ENCODE measurements around the gene FMN2. TPM values are rescaled to one million over a fixed set of nuclear protein-coding genes. Genes with fewer than 3 reads are reported as not detected.

FMN2 gene
- total and polyA plus RNA-seq, 2 donors (not counting 1 experiment from before 2014, with no cell fraction given), result 8.0 to 13.7 TPM

- Histone ChIP-seq H4K20me1 (ENCODE audit: control insufficient read depth, extremely low read depth, insufficient read depth, low read length) (no peaks in the 10 kb centered on the region), H3K27me3 (ENCODE audit: control insufficient read depth, insufficient read depth, low read length) (no peaks in the 10 kb centered on the region), H3K4me2 (ENCODE audit: extremely low read depth, insufficient read depth, low read length) (no peak overlapping the region), H3K9me3 (ENCODE audit: control insufficient read depth, insufficient read depth, low read depth, low read length) (no peaks in the 10 kb centered on the region), H2AFZ (ENCODE audit: low read length) (no peak overlapping the region), H3K9ac (ENCODE audit: insufficient read depth, low read length) (no peak overlapping the region), H3K79me2 (ENCODE audit: control insufficient read depth, insufficient read depth, low read length) (no peaks in the 10 kb centered on the region), H3K4me3 (replicated peaks in 1 of 4; ENCODE audit: control extremely low read depth in 1 of 4, insufficient read depth in 1 of 4, low read depth in 3 of 4, low read length in 4 of 4) (no peak overlapping the region), H3K36me3 (ENCODE audit: control insufficient read depth, insufficient read depth, low read length) (no peaks in the 10 kb centered on the region), H3K27ac (ENCODE audit: insufficient read depth, low read length) (no peak overlapping the region), H3K4me1 (ENCODE audit: control insufficient read depth, extremely low read depth, insufficient read depth, low read length) (no peaks in the 10 kb centered on the region)
- TF ChIP-seq, protein P1, sequence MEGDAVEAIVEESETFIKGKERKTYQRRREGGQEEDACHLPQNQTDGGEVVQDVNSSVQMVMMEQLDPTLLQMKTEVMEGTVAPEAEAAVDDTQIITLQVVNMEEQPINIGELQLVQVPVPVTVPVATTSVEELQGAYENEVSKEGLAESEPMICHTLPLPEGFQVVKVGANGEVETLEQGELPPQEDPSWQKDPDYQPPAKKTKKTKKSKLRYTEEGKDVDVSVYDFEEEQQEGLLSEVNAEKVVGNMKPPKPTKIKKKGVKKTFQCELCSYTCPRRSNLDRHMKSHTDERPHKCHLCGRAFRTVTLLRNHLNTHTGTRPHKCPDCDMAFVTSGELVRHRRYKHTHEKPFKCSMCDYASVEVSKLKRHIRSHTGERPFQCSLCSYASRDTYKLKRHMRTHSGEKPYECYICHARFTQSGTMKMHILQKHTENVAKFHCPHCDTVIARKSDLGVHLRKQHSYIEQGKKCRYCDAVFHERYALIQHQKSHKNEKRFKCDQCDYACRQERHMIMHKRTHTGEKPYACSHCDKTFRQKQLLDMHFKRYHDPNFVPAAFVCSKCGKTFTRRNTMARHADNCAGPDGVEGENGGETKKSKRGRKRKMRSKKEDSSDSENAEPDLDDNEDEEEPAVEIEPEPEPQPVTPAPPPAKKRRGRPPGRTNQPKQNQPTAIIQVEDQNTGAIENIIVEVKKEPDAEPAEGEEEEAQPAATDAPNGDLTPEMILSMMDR (conservative IDR thresholded peaks at IDR 0.05 in 1 of 2, IDR thresholded peaks at IDR 0.05 in 1 of 2; ENCODE audit: low read depth in 1 of 2, low read length in 2 of 2), result no peak
- TF ChIP-seq EZH2 (IDR thresholded peaks at IDR 0.05; ENCODE audit: low read length, missing control alignments), result no peak
- peak in 1 of 2 donors; percentile 45 for DNase-seq (ENCODE audit: low read depth in 2 of 2)
Measured at GRCh38 chr1:240435996-240436566, 344.4 kb downstream of the FMN2 start.

GRCh38 chr1:240441669-240442068 lies 350.0 kb downstream of the FMN2 start:
- no peaks in the 10 kb centered on the region for H3K4me1 ChIP-seq (ENCODE audit: control insufficient read depth, extremely low read depth, insufficient read depth, low read length)
- no peak overlapping the region for H2AFZ ChIP-seq (ENCODE audit: low read length)
- H3K9ac ChIP-seq (ENCODE audit: insufficient read depth, low read length), result no peak overlapping the region
- H4K20me1 ChIP-seq (ENCODE audit: control insufficient read depth, extremely low read depth, insufficient read depth, low read length), result no peaks in the 10 kb centered on the region
- H3K36me3 ChIP-seq (ENCODE audit: control insufficient read depth, insufficient read depth, low read length), result no peaks in the 10 kb centered on the region
- no peaks in the 10 kb centered on the region for H3K27me3 ChIP-seq (ENCODE audit: control insufficient read depth, insufficient read depth, low read length)
- no peaks in the 10 kb centered on the region for H3K79me2 ChIP-seq (ENCODE audit: control insufficient read depth, insufficient read depth, low read length)
- no peak overlapping the region for H3K27ac ChIP-seq (ENCODE audit: insufficient read depth, low read length)
- H3K4me3 ChIP-seq (replicated peaks in 1 of 4; ENCODE audit: control extremely low read depth in 1 of 4, insufficient read depth in 1 of 4, low read depth in 3 of 4, low read length in 4 of 4), result no peak overlapping the region
- H3K9me3 ChIP-seq (ENCODE audit: control insufficient read depth, insufficient read depth, low read depth, low read length), result no peaks in the 10 kb centered on the region
- no peak overlapping the region for H3K4me2 ChIP-seq (ENCODE audit: extremely low read depth, insufficient read depth, low read length)
- no peak for DNase-seq (ENCODE audit: low read depth in 2 of 2)
- TF ChIP-seq EZH2 (IDR thresholded peaks at IDR 0.05; ENCODE audit: low read length, missing control alignments), result no peak
- TF ChIP-seq, protein P1 (conservative IDR thresholded peaks at IDR 0.05 in 1 of 2, IDR thresholded peaks at IDR 0.05 in 1 of 2; ENCODE audit: low read depth in 1 of 2, low read length in 2 of 2), result no peak

GRCh38 chr1:240445369-240445768 lies 353.7 kb downstream of the FMN2 start:
- no peak overlapping the region for H3K4me2 ChIP-seq (ENCODE audit: extremely low read depth, insufficient read depth, low read length)
- H3K4me1 ChIP-seq (ENCODE audit: control insufficient read depth, extremely low read depth, insufficient read depth, low read length), result no peaks in the 10 kb centered on the region
- no peak overlapping the region for H2AFZ ChIP-seq (ENCODE audit: low read length)
- no peaks in the 10 kb centered on the region for H3K36me3 ChIP-seq (ENCODE audit: control insufficient read depth, insufficient read depth, low read length)
- no peak overlapping the region for H3K4me3 ChIP-seq (replicated peaks in 1 of 4; ENCODE audit: control extremely low read depth in 1 of 4, insufficient read depth in 1 of 4, low read depth in 3 of 4, low read length in 4 of 4)
- H3K27me3 ChIP-seq (ENCODE audit: control insufficient read depth, insufficient read depth, low read length), result no peaks in the 10 kb centered on the region
- H4K20me1 ChIP-seq (ENCODE audit: control insufficient read depth, extremely low read depth, insufficient read depth, low read length), result no peaks in the 10 kb centered on the region
- H3K9me3 ChIP-seq (ENCODE audit: control insufficient read depth, insufficient read depth, low read depth, low read length), result no peaks in the 10 kb centered on the region
- no peaks in the 10 kb centered on the region for H3K79me2 ChIP-seq (ENCODE audit: control insufficient read depth, insufficient read depth, low read length)
- TF ChIP-seq, protein P1 (conservative IDR thresholded peaks at IDR 0.05 in 1 of 2, IDR thresholded peaks at IDR 0.05 in 1 of 2; ENCODE audit: low read depth in 1 of 2, low read length in 2 of 2), result no peak
- no peak for TF ChIP-seq EZH2 (IDR thresholded peaks at IDR 0.05; ENCODE audit: low read length, missing control alignments)
- DNase-seq (ENCODE audit: low read depth in 2 of 2), result no peak
- no peak overlapping the region for H3K9ac ChIP-seq (ENCODE audit: insufficient read depth, low read length)
- H3K27ac ChIP-seq (ENCODE audit: insufficient read depth, low read length), result no peak overlapping the region
